ENCODE results near the gene NUP93.

The NUP93 gene

GRCh38 chr16:56729735-56730662 is at the start of gene NUP93:
Gene NUP93, plus strand, starts transcription at chr16:56730129. Its CDS starts 18,119 bp downstream, at chr16:56748248.
- DNase-seq: peak; percentile 72

GRCh38 chr16:56681939-56682702 is 47.8 kb upstream of the NUP93 start, which contains the start of gene MT1X:
Gene MT1X, plus strand, starts transcription at chr16:56682470. Its CDS starts 71 bp downstream, at chr16:56682541.
- peak; percentile 81 for DNase-seq

GRCh38 chr16:56682703-56683397 is 47.1 kb upstream of the NUP93 start:
- DNase-seq: no peak

- DNase-seq: no peak
These were observed 46.3 kb upstream of the NUP93 start for GRCh38 chr16:56683424-56684172.

- DNase-seq: no peak
These were observed 45.5 kb upstream of the NUP93 start for GRCh38 chr16:56684256-56684925.

GRCh38 chr16:56684926-56685590 is 44.9 kb upstream of the NUP93 start:
- no peak for DNase-seq

- no peak for DNase-seq
These were observed 43.2 kb upstream of the NUP93 start for GRCh38 chr16:56686758-56687157.

- DNase-seq: no peak
These were observed 41.2 kb upstream of the NUP93 start for GRCh38 chr16:56688762-56689161.

GRCh38 chr16:56689171-56689570 is 40.8 kb upstream of the NUP93 start:
- DNase-seq: no peak

GRCh38 chr16:56690420-56691122 is 39.4 kb upstream of the NUP93 start:
- DNase-seq: no peak

GRCh38 chr16:56691885-56692284 is 38.0 kb upstream of the NUP93 start:
- DNase-seq: no peak

- DNase-seq: no peak
These were observed 34.7 kb upstream of the NUP93 start for GRCh38 chr16:56695246-56695645.

GRCh38 chr16:56697456-56698155 is 32.3 kb upstream of the NUP93 start:
- DNase-seq: no peak

GRCh38 chr16:56700195-56700594 is 29.7 kb upstream of the NUP93 start:
- DNase-seq: no peak

GRCh38 chr16:56700631-56701030 is 29.3 kb upstream of the NUP93 start:
- DNase-seq: no peak

- DNase-seq: no peak
These were observed 28.4 kb upstream of the NUP93 start for GRCh38 chr16:56701534-56701933.

- DNase-seq: no peak
These were observed 27.1 kb upstream of the NUP93 start for GRCh38 chr16:56702836-56703235.

- DNase-seq: no peak
These were observed 21.1 kb upstream of the NUP93 start for GRCh38 chr16:56708525-56709442.

Data from NCI-H1694 (cell line).